ENCODE results near the gene CGREF1. TPM values are rescaled to one million over a fixed set of nuclear protein-coding genes. Genes with fewer than 3 reads are reported as not detected.

CGREF1 gene
- total and polyA plus RNA-seq, 7 donors, result 0.68 to 2.6 (median 1.1) TPM; not detected in 2

DNA sequence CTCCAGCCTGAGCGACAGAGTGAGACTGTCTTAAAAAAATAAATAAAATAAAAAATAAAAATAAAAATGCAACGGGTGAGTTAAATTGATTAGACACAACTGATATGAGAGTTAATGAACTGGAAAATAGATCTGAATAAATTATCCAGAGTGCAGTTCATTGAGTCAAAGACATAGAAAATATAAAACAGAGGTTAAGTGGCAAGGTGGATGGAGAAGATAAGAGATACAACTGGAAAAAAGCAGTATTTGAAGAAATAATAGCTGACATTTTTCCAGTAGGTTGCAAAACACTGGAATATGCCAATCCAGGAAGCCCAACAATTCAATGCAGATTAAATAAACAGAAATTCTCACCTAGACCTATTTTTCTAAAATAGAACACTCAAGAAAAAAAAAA lies 10.7 kb downstream of the CGREF1 start:
- Histone ChIP-seq H3K36me3 (no peaks in the 10 kb centered on the region), H3K4me1 (no peaks in the 10 kb centered on the region), H3K27ac (no peak overlapping the region), H3K27me3 (peaks cover 0 to 30% (median 0%) of the 10 kb centered on the region in 3 donors), H3K9me3 (no peaks in the 10 kb centered on the region), H3K4me3 (no peak overlapping the region)
- DNase-seq, result no peak
- intact Hi-C loops (cut with DNase I), result no loop called here
- TF ChIP-seq EP300 (IDR thresholded peaks at IDR 0.05), result no peak
- TF ChIP-seq POLR2A (IDR thresholded peaks at IDR 0.05), result no peak
- no peak for TF ChIP-seq POLR2AphosphoS5 (IDR thresholded peaks at IDR 0.05)
- TF ChIP-seq, protein P1, sequence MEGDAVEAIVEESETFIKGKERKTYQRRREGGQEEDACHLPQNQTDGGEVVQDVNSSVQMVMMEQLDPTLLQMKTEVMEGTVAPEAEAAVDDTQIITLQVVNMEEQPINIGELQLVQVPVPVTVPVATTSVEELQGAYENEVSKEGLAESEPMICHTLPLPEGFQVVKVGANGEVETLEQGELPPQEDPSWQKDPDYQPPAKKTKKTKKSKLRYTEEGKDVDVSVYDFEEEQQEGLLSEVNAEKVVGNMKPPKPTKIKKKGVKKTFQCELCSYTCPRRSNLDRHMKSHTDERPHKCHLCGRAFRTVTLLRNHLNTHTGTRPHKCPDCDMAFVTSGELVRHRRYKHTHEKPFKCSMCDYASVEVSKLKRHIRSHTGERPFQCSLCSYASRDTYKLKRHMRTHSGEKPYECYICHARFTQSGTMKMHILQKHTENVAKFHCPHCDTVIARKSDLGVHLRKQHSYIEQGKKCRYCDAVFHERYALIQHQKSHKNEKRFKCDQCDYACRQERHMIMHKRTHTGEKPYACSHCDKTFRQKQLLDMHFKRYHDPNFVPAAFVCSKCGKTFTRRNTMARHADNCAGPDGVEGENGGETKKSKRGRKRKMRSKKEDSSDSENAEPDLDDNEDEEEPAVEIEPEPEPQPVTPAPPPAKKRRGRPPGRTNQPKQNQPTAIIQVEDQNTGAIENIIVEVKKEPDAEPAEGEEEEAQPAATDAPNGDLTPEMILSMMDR (IDR thresholded peaks at IDR 0.05), result no peak
- 83 to 94% methylated on average over 2 of the region's 2 CpGs for WGBS, 2 donors

DNA sequence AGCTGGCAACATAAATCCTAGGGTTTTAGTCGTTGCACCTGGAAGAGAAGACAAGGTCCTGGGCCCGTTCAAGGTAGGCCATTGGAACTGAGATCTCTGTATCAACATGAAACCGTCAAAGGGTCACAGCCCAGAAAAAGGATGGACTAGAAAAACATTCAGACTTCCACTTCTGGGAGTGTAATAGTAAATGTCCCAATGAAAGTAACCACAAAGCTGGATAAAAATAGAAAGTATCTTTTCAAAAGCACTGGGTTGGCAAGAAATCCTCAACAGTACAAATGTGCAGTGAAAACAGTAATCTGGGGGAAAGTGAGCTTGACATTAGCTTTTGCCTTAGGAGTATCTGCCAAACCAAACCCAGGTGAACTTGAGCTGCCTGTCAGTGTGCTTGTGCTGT lies 12.9 kb downstream of the CGREF1 start:
- no peak for DNase-seq
- Histone ChIP-seq H3K36me3 (no peaks in the 10 kb centered on the region), H3K27ac (no peak overlapping the region), H3K4me3 (no peak overlapping the region), H3K4me1 (no peaks in the 10 kb centered on the region), H3K27me3 (peaks cover 0 to 30% (median 0%) of the 10 kb centered on the region in 3 donors), H3K9me3 (no peaks in the 10 kb centered on the region)
- TF ChIP-seq, protein P1 (IDR thresholded peaks at IDR 0.05), result no peak
- TF ChIP-seq POLR2A (IDR thresholded peaks at IDR 0.05) (no peak), EP300 (IDR thresholded peaks at IDR 0.05) (no peak), POLR2AphosphoS5 (IDR thresholded peaks at IDR 0.05) (no peak)
- intact Hi-C loops (cut with DNase I), result no loop called here
- 76 to 81% methylated on average over 3 of the region's 3 CpGs for WGBS, 2 donors

DNA sequence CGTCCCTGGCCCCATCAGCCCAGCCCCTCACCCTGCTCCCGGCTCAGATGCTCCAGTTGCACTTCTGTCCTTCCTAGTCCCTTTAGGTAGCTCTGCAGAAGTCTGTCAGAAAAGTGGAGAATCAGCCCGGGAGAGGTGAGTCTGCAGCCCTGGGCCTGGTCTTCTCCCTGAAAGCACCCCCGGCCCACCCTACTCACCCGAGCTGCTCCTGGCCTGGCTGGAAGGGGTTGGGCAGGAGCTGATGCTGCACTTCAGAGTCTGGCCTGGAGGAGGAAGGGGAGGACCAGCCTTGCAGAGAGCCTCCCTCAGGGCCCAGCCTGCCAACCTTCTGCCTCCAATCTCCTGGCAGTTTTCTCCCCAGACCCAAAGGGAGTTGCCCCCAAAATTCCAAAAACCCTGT lies 16.6 kb downstream of the CGREF1 start:
- H3K4me3 ChIP-seq, result no peak overlapping the region
- no peak overlapping the region for H3K27ac ChIP-seq
- WGBS, 2 donors, result 84 to 92% methylated on average over 5 of the region's 5 CpGs
- intact Hi-C loops (cut with DNase I), result no loop called here
- no peaks in the 10 kb centered on the region for H3K36me3 ChIP-seq
- TF ChIP-seq EP300 (IDR thresholded peaks at IDR 0.05), result no peak
- TF ChIP-seq POLR2A (IDR thresholded peaks at IDR 0.05), result no peak
- TF ChIP-seq POLR2AphosphoS5 (IDR thresholded peaks at IDR 0.05), result no peak
- TF ChIP-seq, protein P1 (IDR thresholded peaks at IDR 0.05), result no peak
- DNase-seq, result no peak
- no peaks in the 10 kb centered on the region for H3K4me1 ChIP-seq
- H3K27me3 ChIP-seq, result peaks cover 0 to 27% (median 0%) of the 10 kb centered on the region in 3 donors
- no peaks in the 10 kb centered on the region for H3K9me3 ChIP-seq

DNA sequence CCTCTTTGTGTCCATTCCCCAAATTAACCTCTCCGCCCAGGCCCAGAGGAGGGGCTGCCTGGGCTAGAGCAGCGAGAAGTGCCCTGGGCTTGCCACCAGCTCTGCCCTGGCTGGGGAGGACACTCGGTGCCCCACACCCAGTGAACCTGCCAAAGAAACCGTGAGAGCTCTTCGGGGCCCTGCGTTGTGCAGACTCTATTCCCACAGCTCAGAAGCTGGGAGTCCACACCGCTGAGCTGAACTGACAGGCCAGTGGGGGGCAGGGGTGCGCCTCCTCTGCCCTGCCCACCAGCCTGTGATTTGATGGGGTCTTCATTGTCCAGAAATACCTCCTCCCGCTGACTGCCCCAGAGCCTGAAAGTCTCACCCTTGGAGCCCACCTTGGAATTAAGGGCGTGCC lies 18.9 kb downstream of the CGREF1 start:
- intact Hi-C loops (cut with DNase I), result no loop called here
- H3K36me3 ChIP-seq, result no peaks in the 10 kb centered on the region
- no peaks in the 10 kb centered on the region for H3K9me3 ChIP-seq
- H3K4me1 ChIP-seq, result peaks cover 0 to 12% (median 6%) of the 10 kb centered on the region in 4 donors
- H3K27ac ChIP-seq, result no peak overlapping the region
- TF ChIP-seq, protein P1 (IDR thresholded peaks at IDR 0.05), result no peak
- TF ChIP-seq POLR2AphosphoS5 (IDR thresholded peaks at IDR 0.05), result no peak
- no peak for TF ChIP-seq EP300 (IDR thresholded peaks at IDR 0.05)
- no peak for TF ChIP-seq POLR2A (IDR thresholded peaks at IDR 0.05)
- DNase-seq, result no peak
- peaks cover 0 to 17% (median 0%) of the 10 kb centered on the region in 3 donors for H3K27me3 ChIP-seq
- no peak overlapping the region for H3K4me3 ChIP-seq
- WGBS, 2 donors, result 90 to 92% methylated on average over 10 of the region's 10 CpGs

Measured in sigmoid colon (tissue), 7 donors.